NK-92 (cell line): ENCODE results near the gene NEURL1.

Experiments used
- DNase-seq: peaks from one replicate; lab custom pipeline; 2025; ENCODE audit not compliant: unreplicated experiment; lab: John Stamatoyannopoulos, UW

The NEURL1 gene

GRCh38 chr10:103582331-103583123 lies 89.0 kb downstream of the NEURL1 start:
- DNase-seq: no peak

- no peak for DNase-seq
Observed at GRCh38 chr10:103583871-103584215, 90.3 kb downstream of the NEURL1 start.

- DNase-seq: no peak
Observed at GRCh38 chr10:103584216-103585010, 90.9 kb downstream of the NEURL1 start.

GRCh38 chr10:103585011-103585405 lies 91.5 kb downstream of the NEURL1 start:
- DNase-seq: no peak

GRCh38 chr10:103587073-103587472 lies 93.6 kb downstream of the NEURL1 start:
- DNase-seq: no peak

GRCh38 chr10:103589074-103589630 lies 95.6 kb downstream of the NEURL1 start:
- no peak for DNase-seq

- no peak for DNase-seq
Observed at GRCh38 chr10:103590060-103590459, 96.6 kb downstream of the NEURL1 start.

GRCh38 chr10:103590744-103591291 lies 97.3 kb downstream of the NEURL1 start:
- no peak for DNase-seq

GRCh38 chr10:103592186-103593021 lies 98.9 kb downstream of the NEURL1 start:
- no peak for DNase-seq

- DNase-seq: no peak
Observed at GRCh38 chr10:103593022-103593570, 99.6 kb downstream of the NEURL1 start.

GRCh38 chr10:103595933-103596726 lies 102.6 kb downstream of the NEURL1 start:
- DNase-seq: no peak

- DNase-seq: no peak
Observed at GRCh38 chr10:103597003-103597402, 103.5 kb downstream of the NEURL1 start.

- DNase-seq: no peak
Observed at GRCh38 chr10:103598654-103599115, 105.2 kb downstream of the NEURL1 start.

- DNase-seq: no peak
Observed at GRCh38 chr10:103599211-103599610, 105.7 kb downstream of the NEURL1 start.

GRCh38 chr10:103599907-103600306 lies 106.4 kb downstream of the NEURL1 start:
- no peak for DNase-seq

- no peak for DNase-seq
Observed at GRCh38 chr10:103600325-103600724, 106.8 kb downstream of the NEURL1 start.

GRCh38 chr10:103600956-103601569 lies 107.6 kb downstream of the NEURL1 start:
- no peak for DNase-seq

- no peak for DNase-seq
Observed at GRCh38 chr10:103602028-103602851, 108.7 kb downstream of the NEURL1 start.

GRCh38 chr10:103602852-103603155 lies 109.3 kb downstream of the NEURL1 start:
- DNase-seq: no peak
